ENCODE measurements around the gene ARF6. TPM values are rescaled to one million over a fixed set of nuclear protein-coding genes. Genes with fewer than 3 reads are reported as not detected.

Gene ARF6
- total RNA-seq, result 10 to 100 TPM; 12.5 to 48.9 (median 29.2) TPM

GRCh38 chr14:49892636-49893308 is at the start of gene ARF6:
TSS of gene ARF6 (plus strand) at chr14:49893082. CDS start at chr14:49893737, 655 bp downstream.
- H3K27ac ChIP-seq, result peak within 1 kb of the TSS; percentile 92
- WGBS, 10 experiments, result 0 to 20% (median 0%) methylated on average over 1 to 6 of the region's 66 CpGs; no CpG with 5 or more reads in 5 of the 10 experiments
- peaks cover 3 to 33% of the 10 kb centered on the region in 2 donors for H3K4me1 ChIP-seq (replicated peaks in 1 of 2)
- ATAC-seq (replicated peaks in 6 of 8), result peak; percentile 82 to 98 (median 96)
- H3K4me3 ChIP-seq, result peak within 1 kb of the TSS; percentile 70 to 89 (median 82)
- in situ Hi-C loops (cut with MboI; ENCODE audit: low pct_unique_long_range_greater_than_20kb in 2 of 9, low sequenced_read_pairs in 9 of 9, unreplicated experiment in 9 of 9), result no loop called here

DNA sequence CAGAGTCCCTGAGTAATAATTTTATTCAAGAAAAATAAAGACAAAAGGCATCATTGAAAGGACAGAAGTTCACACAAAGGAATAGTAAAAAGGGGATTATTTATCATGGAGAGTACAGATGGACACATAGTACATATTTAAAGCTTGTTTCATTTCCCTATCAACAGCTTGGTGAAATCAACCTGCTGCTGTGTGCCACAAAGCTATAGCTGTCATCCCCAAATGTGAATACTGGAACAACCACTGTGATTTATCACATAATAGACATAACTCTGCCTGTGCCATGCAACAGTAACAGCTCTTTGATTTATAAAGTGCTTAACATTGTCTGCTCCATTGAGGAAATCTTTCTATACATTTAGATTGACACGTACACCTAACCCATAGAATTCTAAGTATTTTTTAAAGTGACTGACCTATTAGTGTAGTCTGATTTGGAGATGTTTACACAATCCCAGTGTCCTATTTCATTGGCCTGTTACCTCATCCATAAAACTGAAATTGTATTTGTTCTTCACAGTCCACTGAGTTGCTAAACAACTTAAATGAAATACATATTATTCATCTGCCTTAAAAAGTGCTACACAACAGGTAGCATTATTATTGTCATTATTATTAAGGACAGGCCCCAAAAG is 43.6 kb upstream of the ARF6 start:
- Histone ChIP-seq H3K4me1 (replicated peaks in 1 of 2) (peaks cover 8 to 11% of the 10 kb centered on the region in 2 donors), H3K4me3 (no peak overlapping the region), H3K27ac (no peak overlapping the region)
- peak in 1 of 8 experiments; percentile 2 for ATAC-seq (replicated peaks in 6 of 8)
- 82 to 100% (median 87%) methylated on average over 1 of the region's 1 CpG; no CpG with 5 or more reads in 4 of the 10 experiments for WGBS, 10 experiments
- in situ Hi-C loops (cut with MboI; ENCODE audit: low pct_unique_long_range_greater_than_20kb in 2 of 9, low sequenced_read_pairs in 9 of 9, unreplicated experiment in 9 of 9), result no loop called here

GRCh38 chr14:49851813-49852212 is 41.1 kb upstream of the ARF6 start:
- H3K4me3 ChIP-seq, result peak overlapping the region; percentile 50 to 79 (median 75)
- peak overlapping the region; percentile 90 to 92 for H3K27ac ChIP-seq
- in situ Hi-C loops (cut with MboI; ENCODE audit: low pct_unique_long_range_greater_than_20kb in 2 of 9, low sequenced_read_pairs in 9 of 9, unreplicated experiment in 9 of 9), result loop anchor here in 5 of 9 experiments (25.0 kb wide), 1 partner anchor 260 kb away; the partner anchor contains the start of gene VCPKMT (in 5 of the 5)
- ATAC-seq (replicated peaks in 6 of 8), result no peak
- H3K4me1 ChIP-seq (replicated peaks in 1 of 2), result peaks cover 8 to 11% of the 10 kb centered on the region in 2 donors
- 0 to 12% (median 7%) methylated on average over 3 to 7 of the region's 7 CpGs for WGBS, 10 experiments

DNA sequence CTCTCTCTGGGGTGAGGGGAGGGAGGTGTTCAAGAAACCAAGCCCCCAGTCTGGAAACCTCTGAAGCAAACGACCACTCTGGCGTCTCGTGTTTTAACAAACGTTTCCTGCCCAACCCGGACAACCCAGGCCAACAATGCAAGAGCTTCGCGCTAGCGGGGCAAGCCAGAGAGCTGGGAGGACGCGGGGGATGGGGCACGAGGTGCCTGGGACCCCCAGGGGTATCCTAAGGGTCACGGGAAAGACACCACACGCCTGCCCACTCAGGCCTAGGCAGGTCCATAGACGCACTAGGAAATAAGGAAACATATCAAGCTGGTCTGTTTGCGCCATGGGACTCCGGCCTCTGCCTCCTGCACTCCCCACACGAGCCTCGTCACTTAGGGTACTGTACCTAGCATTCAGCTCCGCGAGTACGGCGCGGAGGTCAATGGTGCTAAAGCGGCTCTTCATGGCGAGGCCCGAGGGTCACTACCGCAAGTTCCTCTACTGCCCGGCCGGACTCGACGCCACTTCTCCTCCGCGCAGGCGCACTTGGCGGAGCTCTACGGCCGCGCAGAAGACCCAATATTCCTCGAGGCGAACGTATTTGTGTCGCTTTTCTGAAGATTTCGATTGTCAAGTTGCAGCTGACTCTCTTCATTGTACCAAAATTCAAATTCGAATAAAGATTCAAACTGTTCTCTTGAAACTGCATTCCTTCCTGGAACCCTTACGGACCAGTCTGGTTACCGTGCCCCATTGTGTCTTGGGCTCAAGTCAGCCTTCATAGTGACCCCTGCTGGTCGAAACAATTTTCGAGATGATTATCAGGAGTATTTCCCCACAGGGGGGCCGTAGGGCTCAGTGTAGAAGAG is 40.4 kb upstream of the ARF6 start, which contains the start of gene NEMF:
Gene NEMF, minus strand, starts transcription at position 488 of the 857 bp plus-strand sequence. Its CDS starts 35 bp downstream, at position 453.
- Histone ChIP-seq H3K4me3 (peak within 1 kb of the TSS; percentile 50 to 79 (median 75)), H3K4me1 (replicated peaks in 1 of 2) (peaks cover 8 to 11% of the 10 kb centered on the region in 2 donors), H3K27ac (peak within 1 kb of the TSS; percentile 90 to 92)
- WGBS, 10 experiments, result 0 to 10% (median 0%) methylated on average over 2 to 34 of the region's 49 CpGs; no CpG with 5 or more reads in 1 of the 10 experiments
- in situ Hi-C loops (cut with MboI; ENCODE audit: low pct_unique_long_range_greater_than_20kb in 2 of 9, low sequenced_read_pairs in 9 of 9, unreplicated experiment in 9 of 9), result loop anchor here in 5 of 9 experiments (25.0 kb wide), 1 partner anchor 260 kb away; the partner anchor contains the start of gene VCPKMT (in 5 of the 5)
- ATAC-seq (replicated peaks in 6 of 8), result peak; percentile 78 to 97 (median 96)

- Histone ChIP-seq H3K4me1 (replicated peaks in 1 of 2) (peaks cover 8 to 11% of the 10 kb centered on the region in 2 donors), H3K27ac (peak overlapping the region; percentile 90 to 92), H3K4me3 (peak overlapping the region; percentile 50 to 79 (median 75))
- in situ Hi-C loops (cut with MboI; ENCODE audit: low pct_unique_long_range_greater_than_20kb in 2 of 9, low sequenced_read_pairs in 9 of 9, unreplicated experiment in 9 of 9), result loop anchor here in 5 of 9 experiments (25.0 kb wide), 1 partner anchor 259 kb away; the partner anchor contains the start of gene VCPKMT (in 5 of the 5)
- peak in 6 of 8 experiments; percentile 2 to 29 (median 18) for ATAC-seq (replicated peaks in 6 of 8)
- WGBS, 10 experiments, result 0 to 5% (median 0%) methylated on average over 1 to 13 of the region's 14 CpGs; no CpG with 5 or more reads in 2 of the 10 experiments
Measured at GRCh38 chr14:49853158-49853477, 39.8 kb upstream of the ARF6 start.

GRCh38 chr14:49853572-49854375 is 39.1 kb upstream of the ARF6 start:
- ATAC-seq (replicated peaks in 6 of 8), result peak in 3 of 8 experiments; percentile 56 to 69 (median 66)
- in situ Hi-C loops (cut with MboI; ENCODE audit: low pct_unique_long_range_greater_than_20kb in 2 of 9, low sequenced_read_pairs in 9 of 9, unreplicated experiment in 9 of 9), result loop anchor here in 5 of 9 experiments (25.0 kb wide), 1 partner anchor 259 kb away; the partner anchor contains the start of gene VCPKMT (in 5 of the 5)
- no peak overlapping the region for H3K27ac ChIP-seq

GRCh38 chr14:49857427-49858003 is 35.4 kb upstream of the ARF6 start:
- H3K4me3 ChIP-seq, result no peak overlapping the region
- 75 to 100% (median 88%) methylated on average over 1 to 6 of the region's 6 CpGs; no CpG with 5 or more reads in 2 of the 10 experiments for WGBS, 10 experiments
- no peak overlapping the region for H3K27ac ChIP-seq
- in situ Hi-C loops (cut with MboI; ENCODE audit: low pct_unique_long_range_greater_than_20kb in 2 of 9, low sequenced_read_pairs in 9 of 9, unreplicated experiment in 9 of 9), result loop anchor here in 5 of 9 experiments (25.0 kb wide), 1 partner anchor 255 kb away; the partner anchor contains the start of gene VCPKMT (in 5 of the 5)
- ATAC-seq (replicated peaks in 6 of 8), result no peak
- no peaks in the 10 kb centered on the region for H3K4me1 ChIP-seq (replicated peaks in 1 of 2)

More at GRCh38 chr14:49853572-49854375, 39.1 kb upstream of the ARF6 start:
- peak overlapping the region; percentile 50 to 79 (median 75) for H3K4me3 ChIP-seq
- H3K4me1 ChIP-seq (replicated peaks in 1 of 2), result peaks cover 8 to 11% of the 10 kb centered on the region in 2 donors
- 0 to 64% (median 43%) methylated on average over 1 to 11 of the region's 27 CpGs; no CpG with 5 or more reads in 4 of the 10 experiments for WGBS, 10 experiments

DNA sequence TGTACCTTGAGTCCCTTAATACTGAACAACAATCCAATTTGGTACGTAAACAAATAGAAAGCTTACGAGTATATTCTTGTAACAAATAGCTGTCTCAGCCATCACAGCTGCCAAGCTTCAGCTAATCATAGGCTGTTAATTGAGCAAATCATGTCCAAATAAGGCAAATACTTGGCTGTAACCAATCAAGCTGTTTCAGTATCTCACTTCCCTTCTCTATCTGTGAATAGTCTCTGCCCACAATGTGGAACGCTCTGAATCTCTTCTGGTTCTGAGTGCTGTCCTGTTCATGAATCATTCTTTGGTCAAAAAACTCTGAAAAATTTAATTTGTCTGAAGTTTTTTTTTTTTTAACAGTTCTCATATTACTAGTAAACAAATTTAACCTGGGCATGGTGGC is 34.5 kb upstream of the ARF6 start:
- in situ Hi-C loops (cut with MboI; ENCODE audit: low pct_unique_long_range_greater_than_20kb in 2 of 9, low sequenced_read_pairs in 9 of 9, unreplicated experiment in 9 of 9), result loop anchor here in 5 of 9 experiments (25.0 kb wide), 1 partner anchor 254 kb away; the partner anchor contains the start of gene VCPKMT (in 5 of the 5)
- H3K27ac ChIP-seq, result no peak overlapping the region
- no peak for ATAC-seq (replicated peaks in 6 of 8)
- WGBS, 10 experiments, result 83 to 100% (median 95%) methylated on average over 1 to 3 of the region's 3 CpGs; no CpG with 5 or more reads in 1 of the 10 experiments
- H3K4me3 ChIP-seq, result no peak overlapping the region
- H3K4me1 ChIP-seq (replicated peaks in 1 of 2), result no peaks in the 10 kb centered on the region

DNA sequence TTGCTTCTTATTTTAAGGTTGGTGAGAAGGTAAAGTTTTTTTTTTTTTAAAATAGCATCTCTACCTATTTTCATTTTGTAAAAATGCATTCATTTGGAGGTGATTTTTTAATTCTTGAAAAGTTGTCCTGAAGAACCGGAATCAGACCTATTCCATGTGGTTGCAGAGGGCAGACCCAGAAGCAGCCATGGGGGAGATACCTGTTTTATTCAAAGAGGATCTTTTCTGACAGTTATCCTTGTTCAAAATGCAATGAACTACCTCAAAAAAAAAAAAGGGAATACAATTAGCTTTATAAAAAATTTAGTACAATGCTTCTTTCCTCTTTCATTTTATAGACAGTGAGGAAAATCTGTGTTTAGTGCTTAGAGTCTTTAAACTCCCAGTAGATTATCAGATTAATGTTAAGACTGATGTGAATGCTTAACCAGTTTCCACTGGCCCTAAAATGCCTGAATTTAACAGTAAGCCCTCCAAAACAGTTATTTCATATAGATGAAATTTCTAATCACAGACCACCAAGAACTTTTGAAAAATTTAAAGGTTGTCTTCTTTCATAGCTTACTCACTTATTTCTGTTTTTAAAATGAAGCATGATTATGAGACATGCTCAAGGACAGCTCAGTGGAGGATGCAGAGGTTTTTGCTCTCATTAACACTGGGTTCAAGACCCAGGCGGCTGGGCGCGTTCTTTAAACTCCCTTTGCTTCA is 31.7 kb upstream of the ARF6 start:
- no peak for ATAC-seq (replicated peaks in 6 of 8)
- in situ Hi-C loops (cut with MboI; ENCODE audit: low pct_unique_long_range_greater_than_20kb in 2 of 9, low sequenced_read_pairs in 9 of 9, unreplicated experiment in 9 of 9), result loop anchor here in 8 of 9 experiments (10.0 to 25.0 kb wide), 2 partner anchors 244 to 251 kb away; partner anchors contain the start of gene VCPKMT (in 5 of the 8)
- 0 to 90% (median 33%) methylated on average over 1 to 4 of the region's 4 CpGs; no CpG with 5 or more reads in 1 of the 10 experiments for WGBS, 10 experiments

GRCh38 chr14:49861699-49862088 is 31.2 kb upstream of the ARF6 start:
- peak in 6 of 8 experiments; percentile 2 to 28 (median 14) for ATAC-seq (replicated peaks in 6 of 8)
- in situ Hi-C loops (cut with MboI; ENCODE audit: low pct_unique_long_range_greater_than_20kb in 2 of 9, low sequenced_read_pairs in 9 of 9, unreplicated experiment in 9 of 9), result loop anchor here in 8 of 9 experiments (10.0 to 25.0 kb wide), 2 partner anchors 243 to 251 kb away; partner anchors contain the start of gene VCPKMT (in 5 of the 8)

More for the DNA sequence above, 31.7 kb upstream of the ARF6 start:
- H3K4me3 ChIP-seq, result peak overlapping the region; percentile 59 to 81 (median 62)
- peak overlapping the region; percentile 88 to 93 for H3K27ac ChIP-seq
- peaks cover 3 to 6% of the 10 kb centered on the region in 2 donors for H3K4me1 ChIP-seq (replicated peaks in 1 of 2)

More at GRCh38 chr14:49861699-49862088, 31.2 kb upstream of the ARF6 start:
- Histone ChIP-seq H3K27ac (peak overlapping the region; percentile 88 to 93), H3K4me3 (peak overlapping the region; percentile 59 to 81 (median 62)), H3K4me1 (replicated peaks in 1 of 2) (peaks cover 3 to 6% of the 10 kb centered on the region in 2 donors)
- 0 to 6% (median 0%) methylated on average over 4 to 11 of the region's 12 CpGs; no CpG with 5 or more reads in 1 of the 10 experiments for WGBS, 10 experiments

All from motor neuron (in vitro differentiated cells).